GM19397 (cell line): Measurements from ENCODE around the gene GFRA1.

Experiments used
- ATAC-seq: cut with Tn5 transposase; IDR thresholded peaks from one replicate; pipeline ENCODE4 v1.9.1; 2021; ENCODE audit warnings: mild to moderate bottlenecking, moderate library complexity; ENCODE audit not compliant: unreplicated experiment

The GFRA1 gene

GRCh38 chr10:116133634-116134033 lies 139.4 kb downstream of the GFRA1 start:
- ATAC-seq = no peak

DNA sequence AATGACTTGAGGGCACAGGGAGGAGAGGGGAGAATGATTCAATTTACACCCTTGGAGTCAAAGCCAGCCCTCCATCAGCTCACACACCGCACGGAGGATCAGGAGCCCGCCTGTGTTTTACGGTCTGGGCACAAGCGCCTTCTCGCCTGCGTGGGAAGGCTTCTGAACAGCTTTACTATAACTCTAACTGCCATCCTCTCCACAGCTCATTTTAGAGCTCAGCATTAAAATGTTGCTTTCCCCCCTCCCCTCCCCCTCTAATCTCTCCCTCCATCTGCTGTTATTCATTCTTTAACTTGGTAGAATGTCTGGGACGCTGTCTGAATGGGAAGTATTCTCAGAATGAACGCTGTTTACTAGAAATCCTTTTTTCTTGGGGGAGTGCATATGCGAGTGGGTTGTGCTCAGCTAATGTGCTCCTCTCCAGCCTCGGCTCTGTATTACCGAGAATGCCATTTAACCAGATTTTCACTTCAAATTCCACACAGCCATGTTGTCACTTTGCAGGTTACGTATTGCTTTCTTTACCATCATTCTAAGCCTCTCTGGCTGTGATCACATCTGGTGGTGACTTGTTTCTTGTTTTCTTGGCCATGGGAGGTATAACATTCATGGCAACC lies 140.1 kb downstream of the GFRA1 start:
- ATAC-seq = no peak

GRCh38 chr10:116130006-116130405 lies 143.0 kb downstream of the GFRA1 start:
- ATAC-seq = no peak

DNA sequence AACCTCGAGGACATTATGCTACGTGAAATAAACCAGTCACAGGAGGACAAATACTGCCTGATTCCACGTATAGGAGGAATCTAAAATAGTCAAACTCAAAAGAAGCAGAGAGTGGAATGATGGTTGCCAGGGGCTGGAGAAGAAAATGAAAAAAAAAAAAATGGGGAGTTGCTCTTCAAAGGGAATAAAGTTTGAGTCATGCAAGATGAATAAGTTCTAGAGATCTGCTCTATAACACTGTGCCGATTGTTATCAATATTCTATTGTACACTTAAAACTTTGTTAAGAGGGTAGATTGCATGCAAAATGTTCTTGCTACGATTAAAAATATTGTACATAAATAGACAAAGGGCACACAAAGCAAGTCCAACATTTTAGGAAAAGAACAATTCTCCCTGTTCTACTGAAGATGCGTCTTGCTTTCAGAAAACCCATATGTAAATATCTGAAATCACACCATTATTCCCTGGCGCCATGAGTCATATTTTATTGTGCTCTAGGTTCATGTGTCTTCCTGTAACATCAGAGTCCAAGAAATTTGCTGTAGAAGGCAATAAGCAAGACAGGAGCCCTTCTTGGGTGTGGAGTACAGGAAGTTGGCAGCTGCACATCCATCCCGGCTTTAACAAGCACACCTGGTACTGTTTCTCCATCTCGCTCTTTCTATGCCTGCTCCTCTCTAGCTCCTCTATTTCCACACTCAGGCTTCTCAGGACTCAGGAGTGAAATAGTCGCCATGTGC lies 145.9 kb downstream of the GFRA1 start:
- no peak for ATAC-seq

DNA sequence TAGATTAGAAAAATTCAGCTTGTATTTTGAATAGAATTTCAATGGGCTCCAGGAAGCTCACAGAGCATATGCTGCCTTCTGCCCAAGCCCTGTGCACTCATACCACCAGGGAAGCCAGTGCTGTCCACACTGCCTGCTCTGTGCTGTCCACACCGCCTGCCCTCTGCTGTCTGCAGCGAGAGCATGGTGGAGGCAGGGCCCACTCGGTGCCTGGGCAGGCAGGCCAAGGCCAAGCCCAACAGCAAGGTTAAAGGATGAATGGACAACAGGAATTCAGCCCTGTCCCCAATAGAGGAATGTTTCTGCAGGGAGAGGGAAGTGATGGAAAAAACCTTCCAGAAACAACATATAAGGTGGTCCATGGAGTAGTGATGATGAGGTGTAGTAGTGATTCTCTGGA lies 146.8 kb downstream of the GFRA1 start:
- no peak for ATAC-seq

DNA sequence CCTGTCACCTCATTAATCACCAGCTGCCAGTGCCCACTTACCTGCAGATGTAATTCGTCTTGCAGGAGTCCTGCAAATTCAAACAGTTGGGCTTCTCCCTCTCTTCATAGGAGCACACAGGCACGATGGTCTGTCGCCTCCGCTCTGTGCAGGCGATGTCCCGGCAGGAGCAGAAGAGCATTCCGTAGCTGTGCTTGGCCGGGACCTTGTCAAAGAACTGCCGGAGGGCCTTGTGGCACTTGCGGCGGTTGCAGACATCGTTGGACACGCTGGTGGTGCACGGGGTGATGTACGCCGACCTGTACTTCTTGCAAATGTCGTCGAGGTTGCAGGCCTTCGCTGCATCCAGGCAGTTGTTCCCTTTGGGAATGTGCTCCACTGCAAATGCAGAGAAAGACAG lies 147.8 kb downstream of the GFRA1 start:
- ATAC-seq = no peak

DNA sequence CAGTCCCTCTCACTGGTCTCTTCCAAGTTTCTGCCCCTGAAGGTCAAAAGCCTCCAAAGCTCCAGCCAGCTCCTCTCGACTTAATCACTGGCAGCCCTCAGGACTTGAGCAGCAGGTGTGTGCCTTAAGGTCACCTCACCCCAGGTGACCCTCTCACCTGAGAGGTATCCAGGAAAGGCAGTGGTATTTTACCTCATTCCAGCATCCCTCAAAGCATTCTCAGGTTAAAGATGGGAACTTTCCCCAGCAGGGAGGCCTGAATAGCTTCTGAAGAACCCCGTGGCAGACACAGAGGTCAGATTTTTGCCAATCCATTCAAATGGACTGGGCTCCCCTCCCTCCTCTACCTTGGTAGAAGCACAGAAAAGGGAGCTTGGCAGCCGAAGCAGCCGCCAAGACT lies 148.2 kb downstream of the GFRA1 start:
- ATAC-seq = no peak

DNA sequence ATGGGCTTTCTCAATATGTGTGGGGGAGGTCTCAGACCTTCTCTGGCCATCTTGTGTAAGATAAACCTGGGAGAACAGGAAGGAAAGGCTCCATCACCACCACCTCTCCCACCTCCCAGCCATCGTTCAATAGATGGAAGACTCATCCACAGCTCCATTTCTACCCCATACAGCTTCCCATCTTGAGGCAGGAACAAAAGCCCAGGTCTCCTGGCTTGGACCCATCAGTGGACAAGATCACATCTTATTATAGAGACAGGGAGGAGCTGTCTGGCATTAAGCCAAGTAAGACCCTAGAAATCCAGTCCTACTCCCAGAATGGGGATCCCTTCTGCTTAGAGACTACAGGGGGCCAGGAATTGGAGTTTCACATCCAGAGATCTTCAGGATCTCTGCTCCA lies 150.3 kb downstream of the GFRA1 start:
- no peak for ATAC-seq

DNA sequence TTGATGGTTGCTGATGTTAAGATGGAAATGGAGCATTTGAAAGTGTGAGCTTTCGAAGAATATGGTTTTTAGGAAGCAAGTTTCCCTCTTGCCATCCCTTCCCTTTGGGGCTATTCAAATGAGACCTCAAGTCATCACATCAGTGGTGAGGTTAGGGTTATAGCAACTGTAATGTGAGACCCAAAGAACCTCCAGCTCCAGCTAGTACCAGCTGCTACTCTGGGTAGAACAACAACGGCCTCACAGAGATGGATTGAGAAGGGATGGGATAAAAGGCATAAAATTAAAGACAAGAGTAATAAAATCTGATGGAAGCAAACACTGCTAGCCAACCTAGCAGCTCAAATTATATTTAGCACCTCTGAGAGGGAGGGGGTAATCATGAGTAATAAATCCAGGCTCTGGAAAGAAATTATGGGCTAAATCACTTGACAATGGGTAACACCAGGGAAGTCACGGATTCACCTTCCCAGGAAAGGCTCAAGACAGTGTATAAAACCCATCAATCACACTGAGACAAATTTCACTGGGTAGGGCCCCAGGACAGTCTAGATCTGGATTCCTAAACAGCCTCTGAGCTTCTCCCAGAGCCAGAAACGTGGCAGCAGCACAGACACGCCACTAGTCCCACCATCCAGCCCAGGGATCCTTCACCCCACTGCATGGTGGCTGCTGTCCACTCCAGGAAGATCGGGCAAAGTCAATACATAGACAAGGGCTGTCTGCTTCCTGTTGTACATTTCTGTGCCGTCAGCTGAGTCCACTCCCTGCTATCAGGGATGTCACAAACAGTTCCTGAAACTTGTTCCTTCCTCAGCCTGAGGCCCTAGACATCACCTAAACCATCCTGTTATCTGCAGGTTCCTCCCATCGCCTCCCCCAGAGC lies 151.1 kb downstream of the GFRA1 start:
- ATAC-seq = no peak

DNA sequence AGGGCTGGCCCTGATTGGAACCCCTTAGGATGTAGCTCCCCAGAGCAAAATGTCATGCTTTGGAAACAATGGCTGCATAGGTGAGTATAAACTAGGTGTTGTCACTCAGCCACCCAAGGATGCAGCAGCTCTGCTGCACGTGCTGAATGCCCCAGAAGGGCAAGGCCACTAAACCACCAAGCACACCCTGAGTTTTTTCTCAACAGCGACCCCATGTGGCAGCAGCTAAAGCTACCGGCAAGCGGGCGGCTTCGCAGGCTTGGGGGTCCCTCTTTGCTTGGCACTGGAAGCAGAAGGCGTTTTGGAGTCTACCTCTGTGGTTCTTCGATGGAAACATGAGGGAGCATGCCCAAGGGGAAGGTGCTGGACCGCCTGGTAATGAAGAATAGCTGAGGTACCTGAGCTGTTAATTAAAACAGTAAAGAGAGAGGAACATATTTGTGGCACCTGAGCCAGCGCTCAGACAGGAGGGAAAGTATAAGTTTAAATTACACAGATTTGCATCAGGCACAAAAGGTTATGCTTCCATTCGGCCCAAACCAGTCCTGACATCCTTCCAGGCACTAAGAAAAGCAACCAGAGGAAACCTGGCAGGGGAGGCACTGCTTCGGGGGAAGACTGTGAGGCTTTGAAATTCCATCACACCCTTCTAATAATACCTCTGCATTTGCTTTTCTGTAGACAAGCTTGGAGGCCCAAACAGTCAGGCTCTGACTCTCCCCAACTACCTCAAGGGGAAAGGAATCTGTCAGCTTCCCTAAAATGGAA lies 152.1 kb downstream of the GFRA1 start:
- no peak for ATAC-seq

DNA sequence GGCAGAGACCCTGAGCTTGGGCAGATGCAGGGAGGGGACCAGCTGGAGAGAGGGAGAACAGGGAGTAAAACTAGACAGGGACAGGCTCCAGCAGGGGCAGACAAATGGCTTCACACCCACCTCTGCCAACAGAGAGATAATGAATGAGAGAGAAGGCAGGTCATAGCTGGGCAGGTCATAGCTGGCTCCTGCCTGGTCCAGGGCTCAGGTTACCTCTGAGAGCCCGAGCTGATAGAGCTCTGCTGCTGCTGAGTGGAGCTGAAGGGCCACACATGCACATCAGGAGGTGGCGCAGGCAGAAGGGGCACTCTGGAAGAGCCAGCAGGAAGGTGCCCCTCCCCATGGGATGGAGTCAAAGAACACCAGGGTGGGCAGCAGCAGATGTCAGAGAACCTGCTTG lies 154.2 kb downstream of the GFRA1 start:
- no peak for ATAC-seq

DNA sequence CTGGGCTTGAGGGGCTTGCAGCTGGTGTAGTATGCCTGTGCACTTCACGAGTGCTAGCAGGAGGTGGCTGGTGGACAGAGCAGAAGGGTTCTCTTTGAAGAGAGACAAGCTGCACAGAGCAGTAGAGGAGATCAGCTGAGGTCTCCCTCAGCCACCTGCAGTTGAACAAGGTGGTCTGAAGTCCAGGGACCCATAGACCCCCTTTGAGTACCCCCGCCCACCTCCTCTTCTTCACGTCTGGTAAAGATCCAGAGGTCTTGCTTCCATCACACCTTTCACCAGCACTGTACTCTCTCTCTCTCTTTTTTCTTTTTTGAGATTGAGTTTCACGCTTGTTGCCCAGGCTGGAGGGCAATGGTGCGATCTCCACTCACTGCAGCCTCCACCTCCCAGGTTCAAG lies 157.2 kb downstream of the GFRA1 start:
- no peak for ATAC-seq

DNA sequence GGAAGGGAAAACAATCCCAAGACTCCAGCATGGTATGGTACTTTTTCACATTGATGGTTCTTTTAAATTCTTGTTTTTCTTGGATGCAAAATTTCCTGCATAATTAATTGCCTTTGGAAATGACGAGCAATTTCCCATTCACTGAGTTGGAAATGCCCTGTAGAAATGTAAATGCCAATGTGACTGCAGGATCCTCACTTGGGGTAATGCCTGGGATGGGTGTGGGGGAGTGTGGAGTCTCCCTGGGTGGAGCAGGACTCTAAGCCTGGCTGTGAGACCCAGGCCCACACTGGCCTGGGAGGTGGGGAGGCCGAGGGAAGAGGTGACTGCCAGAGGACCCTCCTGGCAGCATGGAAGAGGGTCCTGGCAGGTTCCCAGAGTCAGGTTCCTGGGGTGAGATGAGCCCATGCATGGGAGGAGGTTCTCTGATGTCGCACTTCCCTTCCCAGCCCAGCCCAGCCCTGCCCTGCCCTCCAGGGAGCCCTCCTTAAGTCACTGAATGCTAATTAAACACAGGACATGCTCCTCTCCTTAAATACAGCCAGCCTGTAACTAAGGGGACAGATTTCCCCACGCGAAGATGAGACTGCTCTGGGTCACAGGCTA lies 157.9 kb downstream of the GFRA1 start:
- no peak for ATAC-seq

DNA sequence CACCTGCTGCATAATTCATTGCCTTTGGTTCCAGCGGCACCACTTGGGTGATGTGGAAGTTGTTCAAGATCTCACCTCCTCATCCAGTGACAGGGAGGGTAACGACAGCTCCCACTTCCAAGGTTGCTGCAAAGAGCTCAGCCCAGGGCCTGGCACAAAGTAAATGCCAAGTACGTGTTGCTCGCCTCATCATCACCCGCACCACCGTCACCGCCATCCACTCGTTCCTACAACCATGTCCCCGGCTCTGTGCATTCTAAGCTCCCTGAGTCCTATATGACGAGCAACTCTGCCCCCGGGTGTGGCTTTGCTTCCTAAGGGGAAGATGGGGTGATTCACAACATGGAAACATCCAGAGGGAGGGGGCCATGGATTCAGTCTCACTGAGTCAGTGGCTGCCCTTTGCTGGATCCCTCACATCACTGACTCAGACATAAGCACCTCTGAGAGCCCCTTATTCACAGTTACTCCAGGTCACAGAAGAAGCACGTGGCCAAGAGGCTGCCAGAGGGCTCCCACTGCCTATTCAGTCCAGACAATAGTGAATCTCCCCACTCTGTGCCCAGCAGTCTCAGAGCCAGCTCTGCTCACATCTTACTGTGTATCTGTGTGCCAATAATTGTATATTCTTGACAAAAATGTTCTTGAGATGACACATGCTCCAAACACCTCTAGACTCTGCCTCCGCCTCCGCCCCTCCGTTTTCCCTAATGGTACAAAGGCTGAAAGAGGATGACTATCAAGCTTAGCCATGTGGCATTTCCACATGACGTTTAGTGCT lies 159.1 kb downstream of the GFRA1 start:
- ATAC-seq = no peak

DNA sequence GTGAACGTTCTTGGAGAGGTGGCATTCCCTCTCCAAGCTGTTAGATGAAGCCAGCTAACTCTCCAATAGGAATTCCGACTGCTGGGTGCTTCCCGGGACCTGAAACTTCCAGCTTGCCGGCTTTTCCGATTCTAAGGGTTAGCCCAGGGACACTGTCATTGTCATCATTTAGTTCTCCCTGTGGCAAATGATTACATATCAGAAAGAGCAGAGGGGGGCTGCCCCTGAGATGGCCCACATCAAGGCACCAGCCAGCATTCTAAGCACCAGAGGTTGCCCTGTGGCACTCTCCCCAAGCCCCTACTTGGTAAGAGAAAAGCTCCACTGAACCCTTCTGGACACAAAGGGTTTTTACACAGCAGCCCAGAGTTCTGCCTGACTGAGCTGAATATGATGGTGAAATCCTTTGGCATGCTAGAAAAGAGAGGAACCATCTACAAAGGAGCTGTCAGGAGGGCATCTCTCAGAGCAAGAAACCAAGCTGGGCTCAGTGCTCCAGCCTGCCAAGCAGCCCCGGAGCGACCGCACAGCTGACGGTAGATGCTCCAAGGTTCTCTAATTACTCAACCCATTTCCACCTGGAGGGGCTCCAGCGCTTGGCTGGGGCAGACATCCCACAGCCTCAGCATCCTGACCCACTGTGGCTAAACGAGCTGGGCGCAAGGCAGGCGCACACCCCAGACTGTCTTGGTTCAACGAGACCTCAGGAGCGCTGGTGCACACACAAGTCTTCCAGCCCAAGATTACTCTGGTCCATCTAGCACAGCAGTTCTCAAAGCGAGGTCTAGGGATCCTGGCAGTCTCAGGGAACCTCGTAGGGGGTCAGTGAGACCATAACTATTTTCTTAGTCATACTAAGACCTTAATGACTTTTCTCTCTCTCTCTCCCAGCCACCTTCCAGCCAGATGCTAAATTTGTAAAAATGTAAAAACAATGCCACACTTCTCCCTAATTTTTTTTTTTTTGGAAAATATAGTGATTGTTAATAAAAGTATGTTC lies 160.5 kb downstream of the GFRA1 start:
- ATAC-seq = no peak

DNA sequence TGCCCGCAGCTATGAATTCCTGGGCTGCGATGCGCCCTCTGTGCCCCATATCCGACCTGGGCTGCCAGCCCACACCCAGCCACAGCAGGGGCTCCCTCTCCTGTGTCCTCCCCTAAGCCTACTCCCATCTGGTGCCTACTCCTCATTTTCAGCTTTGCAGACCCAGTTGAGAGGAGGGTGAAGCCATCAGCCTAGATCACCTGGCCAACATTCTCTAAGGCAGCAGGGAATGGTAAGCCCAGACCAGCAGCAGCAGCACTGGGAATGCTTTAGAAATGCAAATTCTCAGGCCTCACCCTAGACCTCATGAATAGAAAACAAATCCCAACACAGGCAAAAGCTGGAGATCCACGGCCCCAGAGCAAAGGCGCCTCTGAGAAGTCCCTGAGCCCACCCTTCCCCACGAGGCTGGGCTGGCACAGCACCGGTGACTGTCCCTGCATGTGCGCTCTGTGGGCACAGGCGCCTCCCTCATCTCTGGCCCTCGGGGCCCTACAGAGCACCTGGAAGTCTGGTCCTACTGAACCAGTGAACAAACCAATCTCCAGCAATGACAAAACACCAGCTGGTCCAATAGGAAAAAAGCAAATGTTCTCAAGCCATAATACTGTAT lies 161.4 kb downstream of the GFRA1 start:
- ATAC-seq = no peak

- ATAC-seq = no peak
These were observed 162.3 kb downstream of the GFRA1 start for GRCh38 chr10:116110736-116111135.

GRCh38 chr10:116109881-116110280 lies 163.1 kb downstream of the GFRA1 start:
- no peak for ATAC-seq
